HG03280 (cell line): ENCODE results near the gene KRR1.
A peak's percentile ranks its signal among the peaks of the same experiment; 100 is the strongest.

Source experiments
- ATAC-seq: cut with Tn5 transposase; IDR thresholded peaks from one replicate; pipeline ENCODE4 v1.9.1; 2021; ENCODE audit warnings: mild to moderate bottlenecking, moderate library complexity; ENCODE audit not compliant: unreplicated experiment

Gene KRR1

GRCh38 chr12:75511116-75512048, at the start of gene KRR1:
TSS of gene KRR1 (minus strand) at chr12:75511609. CDS start at chr12:75511597, 12 bp downstream.
- peak; percentile 95 for ATAC-seq

GRCh38 chr12:75560167-75560566, 48.8 kb upstream of the KRR1 start:
- no peak for ATAC-seq

GRCh38 chr12:75558287-75558686, 46.9 kb upstream of the KRR1 start:
- no peak for ATAC-seq

- ATAC-seq, result no peak
Measured at GRCh38 chr12:75556311-75556899, 45.0 kb upstream of the KRR1 start.

DNA sequence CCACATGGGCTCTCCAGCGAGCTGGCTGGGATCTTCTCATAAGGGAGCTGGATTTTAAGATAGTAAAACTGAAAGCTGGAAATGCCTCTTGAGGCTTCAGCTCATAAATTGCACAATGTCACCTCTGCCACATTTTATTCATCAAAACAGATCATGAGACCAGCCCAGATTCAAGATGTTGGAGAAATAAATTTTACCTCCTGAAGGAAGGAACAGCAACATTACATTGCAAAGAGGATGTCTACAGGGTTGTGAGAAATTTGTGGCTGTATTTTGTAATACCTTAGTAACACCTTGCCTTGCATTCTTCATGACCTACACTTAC, 43.1 kb upstream of the KRR1 start:
- ATAC-seq, result no peak

DNA sequence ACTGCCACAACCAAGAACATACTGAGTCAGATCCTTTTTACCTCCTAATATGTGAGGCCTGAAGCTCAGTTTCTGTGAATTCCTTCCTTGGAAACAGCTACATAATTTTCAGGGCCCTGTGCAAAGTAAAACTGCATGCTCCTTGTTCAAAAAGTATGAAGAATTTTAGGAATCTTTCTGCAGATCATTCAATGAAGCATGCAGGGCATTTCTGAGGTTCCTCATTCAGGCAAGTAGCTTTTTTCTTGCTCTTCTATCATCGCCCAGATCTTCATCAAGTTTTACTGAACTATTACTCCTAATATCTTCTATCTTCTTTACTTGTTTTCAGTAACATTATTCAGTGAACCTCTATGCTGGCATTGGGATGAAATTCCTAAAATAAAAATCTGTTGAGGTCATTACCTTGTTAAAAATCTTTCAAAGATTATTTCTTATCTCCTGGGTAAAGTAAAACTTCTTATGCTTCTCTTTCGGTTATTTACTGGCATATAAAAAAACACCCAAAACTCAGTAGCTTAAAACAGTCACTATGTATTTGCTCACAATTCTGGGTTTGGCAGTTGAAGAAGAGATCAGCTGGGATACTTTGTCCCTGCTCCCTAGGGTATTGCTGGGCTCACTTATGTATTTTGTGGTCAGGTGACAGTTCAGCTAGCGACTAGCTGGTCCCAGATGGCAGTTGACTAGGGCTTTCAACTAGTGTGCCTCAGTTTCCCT, 42.6 kb upstream of the KRR1 start:
- no peak for ATAC-seq

DNA sequence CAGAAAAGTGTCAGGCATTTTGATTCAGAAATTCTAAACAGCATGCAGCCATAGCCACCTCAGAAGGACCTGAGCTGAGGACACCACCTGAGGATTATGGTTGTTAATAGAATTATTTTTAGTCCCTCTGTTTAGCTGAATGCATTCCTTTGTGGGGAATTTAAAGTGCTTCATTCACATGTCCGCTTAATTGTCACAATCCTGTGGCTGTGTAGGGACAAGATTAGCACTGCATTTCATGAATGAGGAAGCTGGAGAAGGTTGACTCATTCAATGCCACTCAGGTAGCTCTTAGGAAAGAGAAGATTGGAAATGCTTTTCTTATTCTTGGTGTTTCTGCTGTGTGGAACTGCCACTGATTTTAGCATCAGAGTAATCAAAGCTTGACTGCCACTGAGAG, 42.0 kb upstream of the KRR1 start:
- no peak for ATAC-seq

GRCh38 chr12:75551477-75551876, 40.1 kb upstream of the KRR1 start:
- no peak for ATAC-seq

DNA sequence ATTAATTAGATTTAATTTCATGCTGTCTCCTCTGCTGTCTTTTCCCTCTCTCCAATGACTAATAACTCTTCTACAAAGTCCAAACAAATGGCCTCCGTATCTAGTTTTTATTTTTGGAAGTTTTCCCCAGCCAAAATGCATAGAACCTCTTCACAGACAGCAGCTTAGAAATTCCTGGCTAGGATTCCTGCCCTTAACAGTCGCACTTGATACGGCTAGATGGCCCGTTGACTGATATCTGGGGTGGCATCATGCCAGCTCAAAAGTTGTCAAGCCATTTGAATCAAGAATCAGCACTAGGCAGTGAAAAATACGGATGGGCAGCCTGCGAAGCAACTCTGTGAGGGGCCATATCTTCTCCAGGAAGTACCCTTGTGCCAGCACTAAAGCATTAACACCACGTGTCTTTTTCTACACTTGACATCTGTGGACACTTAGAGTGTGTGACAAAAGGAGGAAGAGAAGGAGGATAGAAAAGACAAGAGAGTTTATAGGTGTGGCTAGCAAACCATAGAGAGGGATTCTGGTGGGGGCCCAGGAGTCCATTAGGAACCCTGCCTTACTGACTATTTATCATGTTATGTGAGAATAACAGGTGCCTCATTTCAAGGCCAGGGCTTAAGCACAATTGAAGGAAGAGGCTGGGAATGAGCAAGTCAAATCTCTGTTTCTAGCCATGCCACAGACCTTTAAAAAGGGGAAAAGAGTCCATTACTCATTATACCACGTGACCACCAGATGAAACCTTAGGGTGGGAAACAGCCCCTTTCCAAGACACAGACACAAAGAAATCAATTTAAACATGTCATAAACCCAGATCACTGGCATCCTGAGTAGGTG, 39.2 kb upstream of the KRR1 start:
- ATAC-seq, result no peak

GRCh38 chr12:75549989-75550388, 38.6 kb upstream of the KRR1 start:
- ATAC-seq, result no peak

GRCh38 chr12:75548879-75549278, 37.5 kb upstream of the KRR1 start:
- no peak for ATAC-seq

DNA sequence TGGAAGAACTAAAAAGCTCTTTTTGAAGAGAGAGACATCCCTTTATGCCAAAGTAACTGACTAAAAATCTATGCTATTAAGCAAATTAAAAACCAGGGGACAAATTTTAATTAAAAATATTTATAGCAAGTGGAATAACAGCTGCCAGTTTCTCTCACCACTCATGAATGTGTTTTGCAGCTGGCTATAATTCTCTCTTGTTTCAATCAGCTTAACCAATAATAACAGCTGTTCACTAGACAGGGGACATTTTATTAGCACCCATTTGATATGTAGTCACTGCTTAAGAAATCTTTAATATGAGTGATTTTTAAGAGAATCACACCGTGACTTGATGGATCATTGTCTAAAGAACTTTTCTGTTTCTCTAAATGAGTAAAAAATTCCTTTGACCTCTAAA, 34.2 kb upstream of the KRR1 start:
- no peak for ATAC-seq

DNA sequence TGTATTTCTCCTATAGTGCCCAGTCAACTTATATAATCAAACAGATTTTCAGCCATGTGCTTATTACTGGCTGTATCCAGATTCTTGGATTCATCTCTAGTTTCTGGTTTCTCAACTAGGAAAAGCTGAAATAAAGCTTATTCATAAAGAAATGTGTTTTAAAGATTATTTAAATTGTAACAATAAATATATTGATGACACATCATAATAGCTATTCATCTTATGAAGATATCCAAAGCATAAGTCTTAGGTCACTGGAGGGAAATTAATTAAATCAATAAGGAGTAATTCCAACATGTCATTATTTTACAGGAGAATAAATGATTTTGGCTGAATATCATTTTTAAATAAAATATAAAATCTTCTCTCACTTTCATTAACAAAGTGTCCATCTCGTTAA, 32.1 kb upstream of the KRR1 start:
- no peak for ATAC-seq

DNA sequence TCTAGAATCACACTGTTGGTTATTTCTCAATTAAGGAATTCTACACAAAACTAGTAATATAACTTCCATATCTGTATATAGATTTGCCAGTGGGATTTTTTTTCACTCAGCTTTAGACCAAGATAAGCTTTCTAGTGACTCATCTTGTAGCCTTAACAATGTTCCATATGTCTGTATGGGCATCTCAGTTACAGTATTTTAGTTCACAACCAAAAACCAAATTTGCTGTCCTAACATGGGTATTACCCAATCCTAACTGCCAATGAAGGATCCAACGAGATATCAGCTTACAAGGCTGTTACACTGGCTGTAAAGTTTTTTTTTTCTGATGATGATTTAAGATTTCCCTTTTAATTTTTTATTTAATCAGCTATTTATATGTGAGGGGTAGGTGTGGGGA, 31.5 kb upstream of the KRR1 start:
- ATAC-seq, result no peak

DNA sequence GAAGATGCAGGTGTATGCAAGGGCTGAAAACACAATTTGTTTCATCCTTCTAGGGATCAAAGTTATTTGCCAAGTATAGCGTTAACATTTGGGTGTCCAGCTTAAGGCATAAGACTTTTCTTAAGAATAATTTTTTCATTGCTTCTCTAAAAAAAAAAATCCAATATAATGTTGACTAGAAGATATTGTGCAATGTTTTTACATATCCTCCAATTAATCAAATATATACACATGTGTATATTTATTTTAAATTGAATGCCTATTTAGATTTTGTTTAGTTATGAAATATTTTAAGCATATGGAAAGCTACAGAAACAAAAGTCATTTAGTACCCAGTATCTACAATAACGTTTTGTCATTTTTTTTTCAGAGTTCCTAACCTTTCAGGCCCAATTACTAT, 28.5 kb upstream of the KRR1 start:
- no peak for ATAC-seq

GRCh38 chr12:75533239-75533638, 21.8 kb upstream of the KRR1 start:
- ATAC-seq, result no peak

DNA sequence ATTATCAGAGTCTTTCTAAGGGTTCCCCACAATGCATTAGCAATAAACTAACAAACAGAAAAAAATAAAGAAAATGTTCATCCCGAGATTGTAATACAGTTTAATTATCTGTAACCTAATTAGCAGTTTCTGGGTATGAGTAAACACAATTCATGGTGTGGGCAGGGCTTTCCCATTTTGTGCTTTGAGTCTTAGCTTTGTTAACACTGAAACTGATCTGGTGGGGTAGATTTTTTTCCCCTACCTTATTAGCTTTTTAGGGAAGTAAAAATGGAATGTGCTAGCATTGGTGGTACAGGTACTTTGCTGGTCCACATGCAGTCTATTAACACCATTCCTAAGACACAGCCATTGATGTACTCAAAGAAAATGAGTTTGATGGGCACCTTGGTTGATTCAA, 18.4 kb upstream of the KRR1 start:
- ATAC-seq, result no peak

- ATAC-seq, result no peak
Measured at GRCh38 chr12:75529316-75529715, 17.9 kb upstream of the KRR1 start.

DNA sequence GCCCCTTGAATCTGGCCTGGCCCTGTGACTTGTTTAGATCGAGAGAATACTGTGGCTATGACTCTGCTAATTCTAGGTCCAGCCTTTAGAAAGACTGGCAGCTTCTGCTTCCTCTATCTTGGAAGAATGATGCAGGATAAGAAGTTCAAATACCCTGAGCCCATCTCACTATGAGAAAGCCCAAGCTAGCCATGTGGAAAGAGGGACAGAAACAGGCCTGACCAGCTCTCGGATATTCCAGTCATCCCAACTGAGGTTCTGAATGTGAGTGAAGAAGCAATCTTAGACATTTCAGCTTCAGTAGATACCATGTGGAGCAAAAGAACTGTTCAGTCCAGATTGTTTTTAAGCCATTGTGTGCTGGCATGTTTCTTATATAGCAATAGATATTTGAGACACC, 17.3 kb upstream of the KRR1 start:
- no peak for ATAC-seq

DNA sequence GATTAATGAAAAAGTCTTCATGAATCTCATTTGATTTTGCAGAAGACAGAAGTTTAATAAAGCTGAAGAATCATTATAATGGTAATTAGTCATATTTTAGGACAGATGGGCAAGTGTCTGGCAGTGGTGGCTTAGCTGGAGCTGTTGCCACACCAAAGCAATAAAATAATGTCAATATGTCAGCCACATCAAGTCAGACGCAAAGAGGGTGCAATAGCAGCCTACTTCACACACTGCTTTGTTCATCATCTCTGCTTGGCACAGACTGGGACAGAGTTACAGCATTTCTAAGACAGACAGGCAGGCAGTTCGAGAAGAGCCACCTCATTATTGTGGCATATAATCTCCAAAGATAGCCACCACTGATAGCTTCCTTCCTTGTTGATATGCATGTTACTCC, 16.9 kb upstream of the KRR1 start:
- ATAC-seq, result no peak
